Left lung (tissue), 10 donors: ENCODE measurements around the gene MCF2L. TPM values are rescaled to one million over a fixed set of nuclear protein-coding genes. Genes with fewer than 3 reads are reported as not detected.

Experiments
- ATAC-seq: fragments of 200-7000 bp; cut with Tn5 transposase; one replicate; pipeline ENCODE4 v1.9.1; 2020; ENCODE audit warnings: moderate library complexity
- DNase-seq, 4 donors: peaks; one replicate each; pipeline ENCODE4 v3.0.0-alpha.2; 2013 to 2020
- H3K27ac ChIP-seq, 2 donors: fragments of 200-600 bp; sonication (generic) in 1 of 2; one replicate each; pipeline versions ENCODE4 v1.5.0 to v1.8.0; 2020 to 2021
- H3K27me3 ChIP-seq, 2 donors: fragments of 200-600 bp; sonication (generic) in 1 of 2; one replicate each; pipeline versions ENCODE4 v1.5.0 to v1.8.0; 2020 to 2021
- H3K36me3 ChIP-seq, 2 donors: fragments of 200-600 bp; sonication (generic) in 1 of 2; one replicate each; pipeline versions ENCODE4 v1.5.0 to v1.8.0; 2020 to 2021
- H3K4me1 ChIP-seq, 2 donors: fragments of 200-600 bp; one replicate each; pipeline ENCODE4 v1.8.0; 2021
- H3K4me3 ChIP-seq, 2 donors: fragments of 200-600 bp; sonication (generic) in 1 of 2; one replicate each; pipeline versions ENCODE4 v1.5.0 to v1.8.0; 2020 to 2021; ENCODE audit warnings: mild to moderate bottlenecking in 1 of 2
- H3K9me3 ChIP-seq, 2 donors: fragments of 200-600 bp; sonication (generic) in 1 of 2; one replicate each; pipeline versions ENCODE4 v1.5.0 to v1.8.0; 2020 to 2021
- intact Hi-C, 2 donors: fragments of 100-400 bp; cut with DNase I; formaldehyde crosslinking; loops; one replicate each; pipeline versions ENCODE4 v1.11.2 to v1.14.2; 2022
- polyA plus RNA-seq, 6 donors: library from polyadenylated mRNA; unstranded; fragments of 120-200 nt; gene quantifications; one replicate each; pipeline ENCODE4 v1.2.1, GENCODE V29; 2013; ENCODE audit not compliant: insufficient read length in 6 of 6
- total RNA-seq, 2 donors: library from RNA; stranded (reverse); fragmentation: NEBNext Ultra II Directional; extraction: Animal tissue kit (Norgen Biotek cat#: 25700); gene quantifications; one replicate each; pipeline ENCODE4 v1.2.1, GENCODE V29; 2021
- TF ChIP-seq, protein P1 (sequence below), 2 donors: fragments of 200-600 bp; sonication (generic) in 1 of 2; IDR thresholded peaks; one replicate each; pipeline versions ENCODE4 v1.5.0 to v1.8.0; 2021; ENCODE audit warnings: antibody characterized with exemption in 2 of 2
- donor health status: DM: no; HTN: yes; CAD: no.
- donor health status: DM: no; HTN: no; CAD: no.

The MCF2L gene
- total and polyA plus RNA-seq, 8 donors: 22.2 to 39.5 (median 33.7) TPM

DNA sequence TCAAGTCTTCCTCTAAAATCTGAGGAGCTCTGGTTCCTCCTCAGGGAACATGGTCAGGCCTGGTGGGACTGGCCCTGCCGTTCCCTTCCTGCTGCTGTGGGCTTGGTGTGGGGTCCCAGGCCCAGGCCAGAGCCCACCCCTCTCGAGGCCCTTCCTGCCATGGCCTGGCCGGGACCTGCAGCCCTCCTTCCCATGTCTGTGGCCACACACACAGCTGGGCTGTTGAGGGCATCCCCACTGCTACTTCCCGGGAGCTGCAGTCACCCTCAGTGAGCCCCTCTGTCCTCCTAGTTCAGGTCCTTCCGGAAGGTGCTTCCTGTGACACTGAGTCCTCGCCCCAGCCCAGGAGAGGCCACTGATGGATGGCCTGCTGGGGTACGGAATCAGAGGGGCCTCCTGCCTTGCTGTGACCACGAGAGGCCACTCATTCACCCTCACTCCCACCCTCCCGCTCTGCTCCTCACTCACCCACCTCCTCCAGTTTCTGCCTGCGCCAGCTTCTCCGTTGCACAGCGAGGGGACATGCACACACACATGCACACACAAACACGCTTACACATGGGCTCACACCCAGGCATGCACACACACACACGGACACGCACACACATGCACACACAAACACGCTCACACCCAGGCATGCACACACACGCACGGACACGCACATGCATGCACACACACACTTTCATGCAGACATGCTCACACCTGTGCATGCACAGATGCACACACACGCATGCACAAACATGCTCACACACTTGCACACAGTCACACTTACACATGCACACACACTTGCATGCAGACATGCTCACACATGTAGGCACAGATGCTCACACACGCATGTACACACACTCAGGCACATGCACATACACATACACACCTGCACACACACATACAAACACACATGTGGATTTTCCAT lies 7.3 kb upstream of the MCF2L start:
- Histone ChIP-seq H3K27ac (peak overlapping the region in 1 of 2 donors; percentile 57), H3K4me3 (no peak overlapping the region), H3K36me3 (no peaks in the 10 kb centered on the region), H3K27me3 (no peaks in the 10 kb centered on the region), H3K4me1 (peaks cover 0 to 6% of the 10 kb centered on the region in 2 donors), H3K9me3 (no peaks in the 10 kb centered on the region)
- intact Hi-C loops: no loop called here
- peak in 2 of 4 donors; percentile 27 to 58 for DNase-seq
- ATAC-seq: no peak
- TF ChIP-seq, protein P1, sequence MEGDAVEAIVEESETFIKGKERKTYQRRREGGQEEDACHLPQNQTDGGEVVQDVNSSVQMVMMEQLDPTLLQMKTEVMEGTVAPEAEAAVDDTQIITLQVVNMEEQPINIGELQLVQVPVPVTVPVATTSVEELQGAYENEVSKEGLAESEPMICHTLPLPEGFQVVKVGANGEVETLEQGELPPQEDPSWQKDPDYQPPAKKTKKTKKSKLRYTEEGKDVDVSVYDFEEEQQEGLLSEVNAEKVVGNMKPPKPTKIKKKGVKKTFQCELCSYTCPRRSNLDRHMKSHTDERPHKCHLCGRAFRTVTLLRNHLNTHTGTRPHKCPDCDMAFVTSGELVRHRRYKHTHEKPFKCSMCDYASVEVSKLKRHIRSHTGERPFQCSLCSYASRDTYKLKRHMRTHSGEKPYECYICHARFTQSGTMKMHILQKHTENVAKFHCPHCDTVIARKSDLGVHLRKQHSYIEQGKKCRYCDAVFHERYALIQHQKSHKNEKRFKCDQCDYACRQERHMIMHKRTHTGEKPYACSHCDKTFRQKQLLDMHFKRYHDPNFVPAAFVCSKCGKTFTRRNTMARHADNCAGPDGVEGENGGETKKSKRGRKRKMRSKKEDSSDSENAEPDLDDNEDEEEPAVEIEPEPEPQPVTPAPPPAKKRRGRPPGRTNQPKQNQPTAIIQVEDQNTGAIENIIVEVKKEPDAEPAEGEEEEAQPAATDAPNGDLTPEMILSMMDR (IDR thresholded peaks at IDR 0.05): no peak

DNA sequence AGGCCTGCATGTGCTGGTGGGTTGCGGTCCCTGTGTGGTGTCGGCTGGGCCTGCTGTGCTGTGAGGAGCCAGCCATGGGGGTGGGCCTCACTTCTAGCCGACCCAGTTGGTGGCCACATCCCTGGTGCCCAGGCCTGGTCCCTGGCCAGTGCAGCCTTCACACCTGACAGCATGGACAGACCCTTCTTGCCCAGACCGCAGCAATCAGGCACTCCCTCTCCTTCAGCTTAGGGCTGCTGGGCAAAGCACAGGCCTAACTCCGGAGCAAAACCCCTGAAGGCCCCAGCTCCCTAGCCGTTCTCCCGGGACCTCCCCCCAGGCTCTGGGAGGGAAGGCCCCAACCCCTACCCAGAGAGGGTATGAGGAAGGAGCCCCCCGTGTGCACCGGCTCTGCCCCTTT lies 6.6 kb upstream of the MCF2L start:
- peak in 2 of 4 donors; percentile 16 to 51 for DNase-seq
- Histone ChIP-seq H3K4me1 (peaks cover 0 to 6% of the 10 kb centered on the region in 2 donors), H3K4me3 (no peak overlapping the region), H3K9me3 (no peaks in the 10 kb centered on the region), H3K27me3 (peaks cover 0 to 3% of the 10 kb centered on the region in 2 donors), H3K36me3 (no peaks in the 10 kb centered on the region), H3K27ac (peak overlapping the region in 1 of 2 donors; percentile 13)
- ATAC-seq: no peak
- TF ChIP-seq, protein P1 (IDR thresholded peaks at IDR 0.05): no peak
- intact Hi-C loops: no loop called here

DNA sequence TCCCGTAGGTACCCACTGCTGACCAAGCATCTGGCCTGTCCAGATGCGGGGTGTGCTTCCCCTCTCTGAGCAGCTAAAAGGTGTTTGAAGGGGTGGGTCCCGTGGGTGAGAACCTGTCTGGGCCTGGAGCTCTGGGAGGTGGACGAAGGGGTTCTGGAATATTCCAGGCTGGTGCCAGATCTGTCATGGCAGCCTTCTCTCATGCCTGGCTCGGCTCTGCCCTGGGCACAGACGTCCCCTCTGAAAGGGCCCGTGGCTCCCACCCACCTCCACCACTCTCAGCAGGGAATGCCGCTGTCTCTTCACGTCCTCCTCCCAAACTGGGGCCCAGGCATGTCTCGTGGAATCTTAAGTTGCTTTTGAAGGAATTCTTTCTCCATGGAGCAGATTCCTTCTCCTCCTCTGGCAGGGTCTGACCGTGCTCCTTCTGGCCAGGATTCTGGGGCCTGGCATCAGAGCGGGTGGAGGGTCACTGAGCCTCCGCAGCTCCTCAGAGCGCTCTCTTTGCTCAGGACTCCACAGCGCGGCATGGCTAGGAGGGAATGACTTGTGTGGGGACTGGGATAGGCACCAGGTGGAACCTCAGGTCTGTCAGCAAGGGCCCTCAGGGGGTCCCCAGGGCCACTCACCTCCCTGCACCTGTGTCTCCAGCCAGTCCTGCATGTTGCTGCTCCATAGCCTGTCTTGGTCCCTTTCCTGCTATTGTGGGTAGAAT lies 5.9 kb upstream of the MCF2L start:
- Histone ChIP-seq H3K9me3 (no peaks in the 10 kb centered on the region), H3K27me3 (peaks cover 0 to 10% of the 10 kb centered on the region in 2 donors), H3K4me1 (peaks cover 0 to 6% of the 10 kb centered on the region in 2 donors), H3K4me3 (no peak overlapping the region), H3K27ac (peak overlapping the region in 1 of 2 donors; percentile 13), H3K36me3 (no peaks in the 10 kb centered on the region)
- TF ChIP-seq, protein P1 (IDR thresholded peaks at IDR 0.05): no peak
- intact Hi-C loops: no loop called here
- ATAC-seq (no peak), DNase-seq (peak in 2 of 4 donors; percentile 19 to 34)

DNA sequence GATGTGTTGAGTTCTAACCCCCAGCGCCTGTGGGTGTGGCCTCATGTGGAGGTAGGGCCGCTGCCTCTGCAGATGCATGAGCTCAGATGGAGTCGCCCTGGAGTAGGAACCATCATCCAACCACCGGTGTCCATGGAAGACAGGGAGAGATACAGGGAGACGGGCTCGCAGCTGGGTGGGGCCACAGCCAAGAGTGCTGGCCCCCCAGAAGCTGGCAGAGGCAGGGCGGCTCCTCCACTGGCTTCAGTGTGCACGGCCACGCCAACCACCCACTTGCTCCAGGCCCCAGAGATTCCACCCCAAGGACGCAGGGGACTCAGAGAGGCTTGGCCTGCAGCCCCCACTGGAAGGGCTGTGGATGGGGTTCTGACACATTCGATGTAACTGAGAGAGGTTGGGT lies 5.4 kb upstream of the MCF2L start:
- no peak overlapping the region for H3K4me3 ChIP-seq
- no peak for ATAC-seq
- TF ChIP-seq, protein P1 (IDR thresholded peaks at IDR 0.05): no peak
- H3K9me3 ChIP-seq: no peaks in the 10 kb centered on the region
- intact Hi-C loops: no loop called here
- H3K36me3 ChIP-seq: no peaks in the 10 kb centered on the region
- H3K27me3 ChIP-seq: peaks cover 4 to 16% of the 10 kb centered on the region in 2 donors
- peak in 2 of 4 donors; percentile 14 to 50 for DNase-seq
- no peak overlapping the region for H3K27ac ChIP-seq
- peaks cover 2 to 9% of the 10 kb centered on the region in 2 donors for H3K4me1 ChIP-seq
